Measurements from ENCODE around the gene MEIS2. TPM values are rescaled to one million over a fixed set of nuclear protein-coding genes. Genes with fewer than 3 reads are reported as not detected.

The MEIS2 gene
- total RNA-seq, 2 donors from 2014 or later, result 7.1 to 9.7 TPM

- no peak overlapping the region for H3K27ac Mint-ChIP-seq
- peak overlapping the region; percentile 84 for H3K27ac ChIP-seq (ENCODE audit: low read depth, low read length)
These were observed 41.9 kb downstream of the MEIS2 start for GRCh38 chr15:37058316-37058985.

GRCh38 chr15:37057831-37058230 lies 42.5 kb downstream of the MEIS2 start:
- peak overlapping the region; percentile 84 for H3K27ac ChIP-seq (ENCODE audit: low read depth, low read length)
- Mint-ChIP-seq H3K27ac (no peak overlapping the region), H3K9me3 (no peaks in the 10 kb centered on the region), H3K27me3 (ENCODE audit: insufficient read depth) (no peaks in the 10 kb centered on the region), H3K4me1 (peaks cover 33% of the 10 kb centered on the region), H3K36me3 (ENCODE audit: low read depth) (no peaks in the 10 kb centered on the region), H3K4me3 (no peak overlapping the region)
- H3K4me1 ChIP-seq (ENCODE audit: control insufficient read depth, insufficient read depth, low read length), result peaks cover 7% of the 10 kb centered on the region
- no peak for DNase-seq
- 90% methylated on average over 4 to 8 of the region's 9 CpGs for WGBS, 2 experiments (ENCODE audit: insufficient coverage in 1 of 2, insufficient read length in 1 of 2)
- no peaks in the 10 kb centered on the region for H3K27me3 ChIP-seq (ENCODE audit: control insufficient read depth, insufficient read depth, low read length, poor library complexity, severe bottlenecking)
- no peaks in the 10 kb centered on the region for H3K9me3 ChIP-seq (ENCODE audit: control insufficient read depth, low read length)
- no peak for TF ChIP-seq CTCF (conservative IDR thresholded peaks at IDR 0.05)
- H3K36me3 ChIP-seq (ENCODE audit: control insufficient read depth, insufficient read depth, low read length), result no peaks in the 10 kb centered on the region
- peak overlapping the region; percentile 61 for H3K4me3 ChIP-seq (ENCODE audit: low read length)
- H3K9ac ChIP-seq (ENCODE audit: extremely low read depth, low read length, poor library complexity, severe bottlenecking), result no peak overlapping the region

More at GRCh38 chr15:37058316-37058985, 41.9 kb downstream of the MEIS2 start:
- no peaks in the 10 kb centered on the region for H3K9me3 ChIP-seq (ENCODE audit: control insufficient read depth, low read length)
- H3K27me3 Mint-ChIP-seq (ENCODE audit: insufficient read depth), result no peaks in the 10 kb centered on the region
- H3K9me3 Mint-ChIP-seq, result no peaks in the 10 kb centered on the region
- no peaks in the 10 kb centered on the region for H3K36me3 ChIP-seq (ENCODE audit: control insufficient read depth, insufficient read depth, low read length)
- TF ChIP-seq CTCF (conservative IDR thresholded peaks at IDR 0.05), result no peak
- no peaks in the 10 kb centered on the region for H3K27me3 ChIP-seq (ENCODE audit: control insufficient read depth, insufficient read depth, low read length, poor library complexity, severe bottlenecking)
- peak overlapping the region; percentile 61 for H3K4me3 ChIP-seq (ENCODE audit: low read length)
- DNase-seq, result peak; percentile 68
- peaks cover 33% of the 10 kb centered on the region for H3K4me1 Mint-ChIP-seq
- H3K9ac ChIP-seq (ENCODE audit: extremely low read depth, low read length, poor library complexity, severe bottlenecking), result no peak overlapping the region
- no peaks in the 10 kb centered on the region for H3K36me3 Mint-ChIP-seq (ENCODE audit: low read depth)
- H3K4me3 Mint-ChIP-seq, result no peak overlapping the region
- peaks cover 7% of the 10 kb centered on the region for H3K4me1 ChIP-seq (ENCODE audit: control insufficient read depth, insufficient read depth, low read length)
- WGBS, 2 experiments (ENCODE audit: insufficient coverage in 1 of 2, insufficient read length in 1 of 2), result 22 to 46% methylated on average over 2 to 6 of the region's 6 CpGs

DNA sequence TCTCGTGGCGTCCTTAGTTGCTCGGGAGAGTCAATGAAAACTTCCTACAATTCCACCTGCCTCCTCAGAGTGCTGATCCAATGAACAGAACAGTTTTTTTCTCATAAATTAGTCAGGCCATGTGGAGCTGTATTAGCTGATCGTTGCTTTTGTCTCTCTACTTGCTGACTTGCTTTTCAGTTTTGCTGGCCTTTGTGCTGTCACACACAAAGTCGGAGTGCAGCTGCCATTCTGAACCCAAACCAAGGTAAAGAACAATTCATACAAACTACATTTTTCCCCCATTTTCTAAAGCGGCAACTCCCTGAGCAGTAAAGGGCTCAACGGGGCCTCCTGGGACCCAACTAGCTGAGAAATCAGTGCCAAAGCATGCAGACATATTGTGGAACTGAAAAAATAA lies 43.1 kb downstream of the MEIS2 start:
- no peak overlapping the region for H3K4me3 Mint-ChIP-seq
- peaks cover 7% of the 10 kb centered on the region for H3K4me1 ChIP-seq (ENCODE audit: control insufficient read depth, insufficient read depth, low read length)
- no peaks in the 10 kb centered on the region for H3K36me3 Mint-ChIP-seq (ENCODE audit: low read depth)

More for the DNA sequence above, 43.1 kb downstream of the MEIS2 start:
- no peaks in the 10 kb centered on the region for H3K36me3 ChIP-seq (ENCODE audit: control insufficient read depth, insufficient read depth, low read length)
- no peaks in the 10 kb centered on the region for H3K9me3 ChIP-seq (ENCODE audit: control insufficient read depth, low read length)
- Mint-ChIP-seq H3K4me1 (peaks cover 33% of the 10 kb centered on the region), H3K27me3 (ENCODE audit: insufficient read depth) (no peaks in the 10 kb centered on the region), H3K9me3 (no peaks in the 10 kb centered on the region), H3K27ac (no peak overlapping the region)
- H3K9ac ChIP-seq (ENCODE audit: extremely low read depth, low read length, poor library complexity, severe bottlenecking), result no peak overlapping the region
- H3K27ac ChIP-seq (ENCODE audit: low read depth, low read length), result peak overlapping the region; percentile 84
- no peak for TF ChIP-seq CTCF (conservative IDR thresholded peaks at IDR 0.05)
- DNase-seq, result no peak
- WGBS, 2 experiments (ENCODE audit: insufficient coverage in 1 of 2, insufficient read length in 1 of 2), result 83 to 85% methylated on average over 4 to 7 of the region's 7 CpGs
- no peak overlapping the region for H3K4me3 ChIP-seq (ENCODE audit: low read length)
- no peaks in the 10 kb centered on the region for H3K27me3 ChIP-seq (ENCODE audit: control insufficient read depth, insufficient read depth, low read length, poor library complexity, severe bottlenecking)
